OCI-M2 (cell line): ENCODE results near the gene ATG10.

Experiments used
- DNase-seq: peaks from one replicate; lab custom pipeline; 2025; ENCODE audit not compliant: unreplicated experiment; lab: John Stamatoyannopoulos, UW

The ATG10 gene

GRCh38 chr5:82274343-82275211, 302.8 kb downstream of the ATG10 start:
- no peak for DNase-seq

- DNase-seq = no peak
Measured at GRCh38 chr5:82275216-82275664, 303.4 kb downstream of the ATG10 start.

GRCh38 chr5:82276800-82277612, 305.2 kb downstream of the ATG10 start:
- no peak for DNase-seq

- no peak for DNase-seq
Measured at GRCh38 chr5:82277613-82277986, 305.8 kb downstream of the ATG10 start.

- peak; percentile 38 for DNase-seq
Measured at GRCh38 chr5:82277987-82278710, 306.3 kb downstream of the ATG10 start, which contains the start of gene RPS23. Gene RPS23 (minus strand): TSS chr5:82278354. CDS start chr5:82278323, 31 bp downstream.

GRCh38 chr5:82278711-82279370, 307.0 kb downstream of the ATG10 start:
- no peak for DNase-seq

GRCh38 chr5:82283893-82284292, 312.1 kb downstream of the ATG10 start:
- DNase-seq = no peak

- DNase-seq = peak; percentile 26
Measured at GRCh38 chr5:82285206-82285605, 313.4 kb downstream of the ATG10 start.

GRCh38 chr5:82287625-82288024, 315.8 kb downstream of the ATG10 start:
- no peak for DNase-seq

GRCh38 chr5:82290005-82290404, 318.2 kb downstream of the ATG10 start:
- no peak for DNase-seq

GRCh38 chr5:82290908-82291307, 319.1 kb downstream of the ATG10 start:
- no peak for DNase-seq

GRCh38 chr5:82291420-82291819, 319.6 kb downstream of the ATG10 start:
- no peak for DNase-seq

- DNase-seq = no peak
Measured at GRCh38 chr5:82295144-82295543, 323.3 kb downstream of the ATG10 start.

GRCh38 chr5:82295959-82296531, 324.2 kb downstream of the ATG10 start:
- no peak for DNase-seq

GRCh38 chr5:82296929-82297328, 325.1 kb downstream of the ATG10 start:
- DNase-seq = no peak

GRCh38 chr5:82297711-82298110, 325.9 kb downstream of the ATG10 start:
- no peak for DNase-seq

- DNase-seq = no peak
Measured at GRCh38 chr5:82298668-82299067, 326.8 kb downstream of the ATG10 start.

- DNase-seq = no peak
Measured at GRCh38 chr5:82301190-82301589, 329.4 kb downstream of the ATG10 start.
